ENCODE results near the gene ZNF275.

Gene ZNF275

GRCh38 chrX:153366878-153367538 is 33.1 kb downstream of the ZNF275 start:
- H3K27ac ChIP-seq (ENCODE audit: low read depth, low read length): no peak overlapping the region
- H3K9ac ChIP-seq (ENCODE audit: low read length): no peak overlapping the region
- no peaks in the 10 kb centered on the region for H3K4me1 ChIP-seq (ENCODE audit: insufficient read depth, low read length)
- peaks cover 4 to 5% of the 10 kb centered on the region in 2 donors for H3K27me3 ChIP-seq (ENCODE audit: control insufficient read depth in 1 of 2, insufficient read depth in 2 of 2, low read length in 2 of 2)
- no peak overlapping the region for H3K4me3 ChIP-seq (ENCODE audit: low read depth in 1 of 2, low read length in 2 of 2)
- H3K9me3 ChIP-seq (ENCODE audit: low read length): no peaks in the 10 kb centered on the region
- no peaks in the 10 kb centered on the region for H3K36me3 ChIP-seq (ENCODE audit: insufficient read depth, low read length)

GRCh38 chrX:153370293-153371055 is 36.5 kb downstream of the ZNF275 start:
- no peak overlapping the region for H3K27ac ChIP-seq (ENCODE audit: low read depth, low read length)
- no peaks in the 10 kb centered on the region for H3K4me1 ChIP-seq (ENCODE audit: insufficient read depth, low read length)
- H3K36me3 ChIP-seq (ENCODE audit: insufficient read depth, low read length): no peaks in the 10 kb centered on the region
- H3K9ac ChIP-seq (ENCODE audit: low read length): no peak overlapping the region
- H3K27me3 ChIP-seq (ENCODE audit: control insufficient read depth in 1 of 2, insufficient read depth in 2 of 2, low read length in 2 of 2): peaks cover 0 to 4% of the 10 kb centered on the region in 2 donors
- no peak overlapping the region for H3K4me3 ChIP-seq (ENCODE audit: low read depth in 1 of 2, low read length in 2 of 2)
- H3K9me3 ChIP-seq (ENCODE audit: low read length): no peaks in the 10 kb centered on the region

- Histone ChIP-seq H3K27ac (ENCODE audit: low read depth, low read length) (no peak overlapping the region), H3K9ac (ENCODE audit: low read length) (no peak overlapping the region), H3K27me3 (ENCODE audit: control insufficient read depth in 1 of 2, insufficient read depth in 2 of 2, low read length in 2 of 2) (peaks cover 2 to 4% of the 10 kb centered on the region in 2 donors), H3K36me3 (ENCODE audit: insufficient read depth, low read length) (no peaks in the 10 kb centered on the region), H3K9me3 (ENCODE audit: low read length) (no peaks in the 10 kb centered on the region), H3K4me3 (ENCODE audit: low read depth in 1 of 2, low read length in 2 of 2) (no peak overlapping the region), H3K4me1 (ENCODE audit: insufficient read depth, low read length) (no peaks in the 10 kb centered on the region)
Measured at GRCh38 chrX:153371256-153371655, 37.3 kb downstream of the ZNF275 start.

GRCh38 chrX:153372949-153373348 is 39.0 kb downstream of the ZNF275 start:
- H3K9me3 ChIP-seq (ENCODE audit: low read length): no peaks in the 10 kb centered on the region
- H3K27me3 ChIP-seq (ENCODE audit: control insufficient read depth in 1 of 2, insufficient read depth in 2 of 2, low read length in 2 of 2): peaks cover 4% of the 10 kb centered on the region in 2 donors
- H3K4me1 ChIP-seq (ENCODE audit: insufficient read depth, low read length): no peaks in the 10 kb centered on the region
- no peak overlapping the region for H3K4me3 ChIP-seq (ENCODE audit: low read depth in 1 of 2, low read length in 2 of 2)
- H3K9ac ChIP-seq (ENCODE audit: low read length): no peak overlapping the region
- no peaks in the 10 kb centered on the region for H3K36me3 ChIP-seq (ENCODE audit: insufficient read depth, low read length)
- H3K27ac ChIP-seq (ENCODE audit: low read depth, low read length): no peak overlapping the region

- Histone ChIP-seq H3K27me3 (ENCODE audit: control insufficient read depth in 1 of 2, insufficient read depth in 2 of 2, low read length in 2 of 2) (peaks cover 4% of the 10 kb centered on the region in 2 donors), H3K4me1 (ENCODE audit: insufficient read depth, low read length) (no peaks in the 10 kb centered on the region), H3K27ac (ENCODE audit: low read depth, low read length) (no peak overlapping the region)
Measured at GRCh38 chrX:153374426-153374825, 40.5 kb downstream of the ZNF275 start.

GRCh38 chrX:153375571-153375970 is 41.6 kb downstream of the ZNF275 start:
- Histone ChIP-seq H3K27ac (ENCODE audit: low read depth, low read length) (no peak overlapping the region), H3K9me3 (ENCODE audit: low read length) (peaks cover 3% of the 10 kb centered on the region), H3K4me3 (ENCODE audit: low read depth in 1 of 2, low read length in 2 of 2) (no peak overlapping the region), H3K4me1 (ENCODE audit: insufficient read depth, low read length) (no peaks in the 10 kb centered on the region), H3K36me3 (ENCODE audit: insufficient read depth, low read length) (no peaks in the 10 kb centered on the region), H3K9ac (ENCODE audit: low read length) (no peak overlapping the region), H3K27me3 (ENCODE audit: control insufficient read depth in 1 of 2, insufficient read depth in 2 of 2, low read length in 2 of 2) (peaks cover 0 to 4% of the 10 kb centered on the region in 2 donors)

More at GRCh38 chrX:153374426-153374825, 40.5 kb downstream of the ZNF275 start:
- no peak overlapping the region for H3K4me3 ChIP-seq (ENCODE audit: low read depth in 1 of 2, low read length in 2 of 2)
- no peak overlapping the region for H3K9ac ChIP-seq (ENCODE audit: low read length)
- H3K36me3 ChIP-seq (ENCODE audit: insufficient read depth, low read length): no peaks in the 10 kb centered on the region
- peaks cover 3% of the 10 kb centered on the region for H3K9me3 ChIP-seq (ENCODE audit: low read length)

- Histone ChIP-seq H3K36me3 (ENCODE audit: insufficient read depth, low read length) (no peaks in the 10 kb centered on the region), H3K27ac (ENCODE audit: low read depth, low read length) (no peak overlapping the region), H3K9me3 (ENCODE audit: low read length) (peaks cover 3% of the 10 kb centered on the region), H3K9ac (ENCODE audit: low read length) (no peak overlapping the region), H3K4me3 (ENCODE audit: low read depth in 1 of 2, low read length in 2 of 2) (no peak overlapping the region), H3K27me3 (ENCODE audit: control insufficient read depth in 1 of 2, insufficient read depth in 2 of 2, low read length in 2 of 2) (peaks cover 0 to 4% of the 10 kb centered on the region in 2 donors), H3K4me1 (ENCODE audit: insufficient read depth, low read length) (no peaks in the 10 kb centered on the region)
Measured at GRCh38 chrX:153377727-153378126, 43.8 kb downstream of the ZNF275 start.

- no peak overlapping the region for H3K9ac ChIP-seq (ENCODE audit: low read length)
- H3K4me3 ChIP-seq (ENCODE audit: low read depth in 1 of 2, low read length in 2 of 2): no peak overlapping the region
- peaks cover 3% of the 10 kb centered on the region for H3K9me3 ChIP-seq (ENCODE audit: low read length)
- no peaks in the 10 kb centered on the region for H3K4me1 ChIP-seq (ENCODE audit: insufficient read depth, low read length)
- no peaks in the 10 kb centered on the region for H3K36me3 ChIP-seq (ENCODE audit: insufficient read depth, low read length)
- H3K27ac ChIP-seq (ENCODE audit: low read depth, low read length): no peak overlapping the region
- H3K27me3 ChIP-seq (ENCODE audit: control insufficient read depth in 1 of 2, insufficient read depth in 2 of 2, low read length in 2 of 2): peaks cover 0 to 4% of the 10 kb centered on the region in 2 donors
Measured at GRCh38 chrX:153378607-153379006, 44.7 kb downstream of the ZNF275 start.

- Histone ChIP-seq H3K36me3 (ENCODE audit: insufficient read depth, low read length) (no peaks in the 10 kb centered on the region), H3K4me1 (ENCODE audit: insufficient read depth, low read length) (no peaks in the 10 kb centered on the region), H3K9ac (ENCODE audit: low read length) (no peak overlapping the region), H3K9me3 (ENCODE audit: low read length) (peaks cover 3% of the 10 kb centered on the region), H3K4me3 (ENCODE audit: low read depth in 1 of 2, low read length in 2 of 2) (no peak overlapping the region), H3K27me3 (ENCODE audit: control insufficient read depth in 1 of 2, insufficient read depth in 2 of 2, low read length in 2 of 2) (peaks cover 0 to 4% of the 10 kb centered on the region in 2 donors), H3K27ac (ENCODE audit: low read depth, low read length) (no peak overlapping the region)
Measured at GRCh38 chrX:153379508-153379907, 45.6 kb downstream of the ZNF275 start.

- no peak overlapping the region for H3K9ac ChIP-seq (ENCODE audit: low read length)
- H3K27ac ChIP-seq (ENCODE audit: low read depth, low read length): no peak overlapping the region
- peaks cover 0 to 4% of the 10 kb centered on the region in 2 donors for H3K27me3 ChIP-seq (ENCODE audit: control insufficient read depth in 1 of 2, insufficient read depth in 2 of 2, low read length in 2 of 2)
- H3K4me3 ChIP-seq (ENCODE audit: low read depth in 1 of 2, low read length in 2 of 2): no peak overlapping the region
- no peaks in the 10 kb centered on the region for H3K4me1 ChIP-seq (ENCODE audit: insufficient read depth, low read length)
- no peaks in the 10 kb centered on the region for H3K36me3 ChIP-seq (ENCODE audit: insufficient read depth, low read length)
- H3K9me3 ChIP-seq (ENCODE audit: low read length): peaks cover 3% of the 10 kb centered on the region
Measured at GRCh38 chrX:153379971-153380581, 46.1 kb downstream of the ZNF275 start.

- Histone ChIP-seq H3K36me3 (ENCODE audit: insufficient read depth, low read length) (no peaks in the 10 kb centered on the region), H3K4me1 (ENCODE audit: insufficient read depth, low read length) (no peaks in the 10 kb centered on the region), H3K9ac (ENCODE audit: low read length) (no peak overlapping the region), H3K9me3 (ENCODE audit: low read length) (peaks cover 3% of the 10 kb centered on the region), H3K27me3 (ENCODE audit: control insufficient read depth in 1 of 2, insufficient read depth in 2 of 2, low read length in 2 of 2) (peaks cover 0 to 4% of the 10 kb centered on the region in 2 donors), H3K4me3 (ENCODE audit: low read depth in 1 of 2, low read length in 2 of 2) (no peak overlapping the region), H3K27ac (ENCODE audit: low read depth, low read length) (no peak overlapping the region)
Measured at GRCh38 chrX:153380691-153381090, 46.7 kb downstream of the ZNF275 start.
